Duodenal mucosa (tissue), 2 donors: ENCODE measurements around the gene GOLGA8N.
"Not testable (repeated sequence)": the region's sequence is repeated elsewhere in the genome, so short reads cannot be mapped to it uniquely, and the experiment has no call there.

Experiments
- H3K27ac ChIP-seq: one replicate; pipeline ENCODE4 v1.7.0; 2013; ENCODE audit warnings: low read depth, low read length
- H3K27me3 ChIP-seq, 2 donors: one replicate each; pipeline ENCODE4 v1.7.0; 2013; ENCODE audit warnings: low read length in 2 of 2, control low read depth in 1 of 2; ENCODE audit not compliant: insufficient read depth in 2 of 2, control insufficient read depth in 1 of 2
- H3K36me3 ChIP-seq, 2 donors: one replicate each; pipeline ENCODE4 v1.7.0; 2013; ENCODE audit warnings: low read length in 2 of 2, control low read depth in 1 of 2; ENCODE audit not compliant: insufficient read depth in 2 of 2, control insufficient read depth in 1 of 2
- H3K4me1 ChIP-seq, 2 donors: one replicate each; pipeline ENCODE4 v1.7.0; 2013; ENCODE audit warnings: low read length in 2 of 2, control low read depth in 1 of 2; ENCODE audit not compliant: insufficient read depth in 2 of 2, control insufficient read depth in 1 of 2
- H3K4me3 ChIP-seq, 2 donors: one replicate each; pipeline ENCODE4 v1.7.0; 2013; ENCODE audit warnings: low read length in 2 of 2, low read depth in 1 of 2
- H3K9ac ChIP-seq, 2 donors: one replicate each; pipeline ENCODE4 v1.7.0; 2013; ENCODE audit warnings: low read length in 2 of 2, low read depth in 1 of 2
- H3K9me3 ChIP-seq, 2 donors: one replicate each; pipeline ENCODE4 v1.7.0; 2013; ENCODE audit warnings: low read length in 2 of 2, control low read depth in 1 of 2; ENCODE audit not compliant: control insufficient read depth in 1 of 2

GOLGA8N gene

DNA sequence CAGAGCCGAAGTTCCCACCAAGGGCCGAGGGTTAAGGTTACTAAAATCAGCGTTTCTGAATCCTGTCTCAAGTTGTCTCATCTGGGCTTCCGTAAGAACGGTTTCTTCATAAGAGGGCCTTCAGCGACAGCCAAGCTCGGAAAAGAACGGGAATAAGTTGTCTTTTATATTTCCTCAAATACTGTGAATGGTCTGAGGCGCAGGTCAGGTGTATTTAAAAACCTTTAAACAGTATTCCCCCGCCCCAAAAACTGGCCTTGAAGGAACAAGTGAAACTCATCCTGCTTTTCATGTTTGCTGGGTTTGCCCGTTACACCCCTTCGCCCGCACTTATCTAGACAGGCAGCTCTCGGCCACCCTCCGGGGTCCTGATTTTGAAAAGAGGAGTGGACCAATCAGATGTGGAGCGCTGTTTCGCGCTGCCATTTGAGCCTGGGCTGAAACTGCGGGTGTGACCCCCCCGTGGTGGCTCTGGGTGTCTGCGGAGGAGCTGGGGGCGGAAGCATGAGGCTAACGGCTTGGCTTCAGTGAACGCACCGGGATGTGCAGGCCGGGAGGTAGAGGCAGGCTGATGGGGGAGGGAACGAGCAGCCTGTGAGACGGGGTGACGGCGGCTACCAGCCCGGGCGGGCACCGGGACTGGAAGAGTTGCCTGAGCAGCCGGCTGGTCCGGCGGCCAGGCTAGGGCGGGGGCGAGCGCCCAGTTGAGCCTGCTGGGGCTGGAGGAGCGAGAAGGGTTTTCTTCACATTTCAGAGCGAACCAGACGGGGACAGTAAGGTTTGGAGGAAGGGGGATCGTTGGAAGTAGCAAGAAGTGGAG lies 22.0 kb downstream of the GOLGA8N start, which contains the start of gene ARHGAP11A:
Gene ARHGAP11A, plus strand, starts transcription at position 454 of the 820 bp plus-strand sequence. CDS start 708 bp downstream, outside the sequence.
- H3K9ac ChIP-seq: peak within 1 kb of the TSS; percentile 43 to 69
- not testable (repeated sequence) for H3K4me1 ChIP-seq, H3K27me3 ChIP-seq, H3K36me3 ChIP-seq, H3K9me3 ChIP-seq
- peak within 1 kb of the TSS; percentile 65 to 81 for H3K4me3 ChIP-seq
- peak within 1 kb of the TSS; percentile 62 for H3K27ac ChIP-seq

DNA sequence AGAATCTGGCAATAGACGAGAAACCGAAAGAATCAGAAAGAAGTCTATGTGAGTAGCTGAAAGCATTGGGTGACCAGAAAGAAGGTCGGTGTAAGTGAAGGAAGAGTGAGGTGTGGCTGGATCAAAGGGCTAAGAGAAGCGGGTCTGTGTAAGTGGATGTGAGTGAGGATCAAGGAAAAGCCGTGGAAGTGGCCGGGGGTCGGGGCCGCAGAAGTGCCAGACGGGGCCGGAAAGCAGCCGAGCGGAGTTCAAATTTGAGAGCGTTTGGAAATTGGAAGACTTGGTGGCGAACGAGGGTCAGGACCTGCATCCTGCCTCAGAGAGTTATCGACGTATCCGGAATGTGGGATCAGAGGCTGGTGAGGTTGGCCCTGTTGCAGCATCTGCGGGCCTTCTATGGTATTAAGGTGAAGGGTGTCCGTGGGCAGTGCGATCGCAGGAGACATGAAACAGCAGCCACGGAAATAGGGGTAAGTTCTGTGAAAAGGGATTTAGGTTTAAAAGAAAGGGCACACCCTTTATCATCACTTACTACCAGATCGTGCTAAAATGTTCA lies 22.7 kb downstream of the GOLGA8N start:
- not testable (repeated sequence) for H3K36me3 ChIP-seq, H3K27me3 ChIP-seq, H3K27ac ChIP-seq, H3K9me3 ChIP-seq, H3K4me1 ChIP-seq
- peak overlapping the region; percentile 65 to 81 for H3K4me3 ChIP-seq
- peak overlapping the region; percentile 38 to 43 for H3K9ac ChIP-seq

DNA sequence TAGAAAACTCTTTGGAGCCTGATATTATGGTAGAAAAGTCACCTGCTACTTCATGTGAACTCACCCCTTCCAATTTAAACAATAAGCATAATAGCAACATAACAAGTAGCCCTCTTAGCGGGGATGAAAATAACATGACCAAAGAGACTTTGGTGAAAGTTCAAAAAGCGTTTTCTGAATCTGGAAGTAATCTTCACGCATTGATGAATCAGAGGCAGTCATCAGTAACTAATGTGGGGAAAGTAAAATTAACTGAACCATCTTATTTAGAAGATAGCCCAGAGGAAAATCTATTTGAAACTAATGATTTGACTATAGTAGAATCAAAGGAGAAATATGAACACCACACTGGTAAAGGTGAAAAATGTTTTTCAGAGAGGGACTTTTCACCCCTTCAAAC lies 43.2 kb downstream of the GOLGA8N start:
- Histone ChIP-seq H3K36me3 (peaks cover 0 to 27% of the 10 kb centered on the region in 2 donors), H3K27me3 (no peaks in the 10 kb centered on the region), H3K9ac (no peak overlapping the region), H3K27ac (no peak overlapping the region), H3K9me3 (no peaks in the 10 kb centered on the region), H3K4me1 (no peaks in the 10 kb centered on the region), H3K4me3 (no peak overlapping the region)

DNA sequence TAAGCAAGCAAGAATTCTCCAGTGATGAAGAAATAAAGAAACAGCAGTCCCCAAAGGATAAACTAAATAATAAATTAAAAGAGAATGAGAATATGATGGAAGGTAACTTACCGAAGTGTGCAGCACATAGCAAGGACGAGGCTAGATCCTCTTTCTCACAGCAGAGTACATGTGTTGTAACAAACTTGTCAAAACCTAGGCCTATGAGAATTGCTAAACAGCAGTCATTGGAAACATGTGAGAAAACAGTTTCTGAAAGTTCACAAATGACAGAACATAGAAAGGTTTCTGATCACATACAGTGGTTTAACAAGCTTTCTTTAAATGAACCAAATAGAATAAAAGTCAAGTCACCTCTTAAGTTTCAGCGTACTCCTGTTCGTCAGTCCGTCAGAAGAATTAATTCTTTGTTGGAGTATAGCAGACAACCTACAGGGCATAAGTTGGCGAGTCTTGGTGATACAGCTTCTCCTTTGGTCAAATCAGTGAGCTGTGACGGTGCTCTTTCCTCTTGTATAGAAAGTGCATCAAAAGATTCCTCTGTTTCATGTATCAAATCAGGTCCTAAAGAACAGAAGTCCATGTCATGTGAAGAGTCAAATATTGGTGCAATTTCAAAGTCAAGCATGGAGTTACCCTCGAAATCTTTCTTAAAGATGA lies 43.8 kb downstream of the GOLGA8N start:
- H3K36me3 ChIP-seq: peaks cover 0 to 27% of the 10 kb centered on the region in 2 donors
- H3K9ac ChIP-seq: no peak overlapping the region
- H3K27me3 ChIP-seq: no peaks in the 10 kb centered on the region
- no peaks in the 10 kb centered on the region for H3K4me1 ChIP-seq
- H3K4me3 ChIP-seq: no peak overlapping the region
- no peak overlapping the region for H3K27ac ChIP-seq
- no peaks in the 10 kb centered on the region for H3K9me3 ChIP-seq

DNA sequence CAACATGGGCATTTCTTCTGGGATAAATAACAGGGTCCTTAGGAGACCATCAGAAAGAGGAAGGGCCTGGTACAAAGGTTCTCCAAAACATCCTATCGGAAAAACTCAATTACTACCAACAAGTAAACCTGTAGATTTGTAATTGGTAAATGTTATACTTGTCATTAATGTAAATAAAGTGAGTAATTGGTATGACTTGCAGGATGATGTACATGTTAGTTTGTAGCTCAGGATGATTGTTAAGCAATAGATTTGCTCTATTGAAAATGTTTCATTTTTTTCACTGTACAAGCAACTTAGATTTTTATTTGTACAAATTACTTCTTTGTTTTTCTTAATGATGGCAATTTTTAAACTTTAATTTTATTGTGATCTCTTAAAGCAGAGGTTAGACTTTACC lies 44.4 kb downstream of the GOLGA8N start:
- H3K27ac ChIP-seq: no peak overlapping the region
- H3K27me3 ChIP-seq: no peaks in the 10 kb centered on the region
- H3K4me3 ChIP-seq: no peak overlapping the region
- no peaks in the 10 kb centered on the region for H3K4me1 ChIP-seq
- no peak overlapping the region for H3K9ac ChIP-seq
- no peaks in the 10 kb centered on the region for H3K9me3 ChIP-seq
- H3K36me3 ChIP-seq: peaks cover 0 to 27% of the 10 kb centered on the region in 2 donors

DNA sequence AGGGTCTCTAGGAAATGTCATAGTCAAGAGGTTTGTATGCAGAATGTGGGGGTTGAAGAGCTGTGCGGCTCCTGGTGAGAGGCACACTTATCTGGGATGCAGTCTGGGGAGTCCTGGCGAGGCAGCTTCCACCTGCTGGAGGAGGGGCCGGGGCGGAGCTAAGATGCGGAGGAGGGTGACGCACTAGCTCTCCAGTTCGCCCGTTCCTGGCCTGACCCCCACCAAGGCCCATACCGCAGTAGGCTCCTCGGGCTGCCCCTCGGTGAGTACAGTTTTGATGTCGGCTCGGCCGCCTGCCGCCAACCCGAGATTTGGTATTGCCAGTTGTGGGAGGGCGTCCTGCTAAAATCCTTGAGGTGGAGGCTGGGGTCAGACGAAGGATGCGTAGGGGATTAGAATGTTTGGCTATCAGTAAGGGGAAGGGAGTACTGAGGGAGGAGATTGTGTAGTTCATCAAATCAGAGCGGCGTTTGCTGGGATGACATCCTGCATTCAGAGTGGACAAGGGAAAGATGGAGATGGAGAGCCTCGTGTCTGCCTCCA lies 48.3 kb downstream of the GOLGA8N start, which contains the start of gene SCG5:
Gene SCG5, plus strand, starts transcription at position 194 of the 543 bp plus-strand sequence. CDS start 1,883 bp downstream, outside the sequence.
- H3K4me1 ChIP-seq: no peaks in the 10 kb centered on the region
- H3K36me3 ChIP-seq: peaks cover 0 to 10% of the 10 kb centered on the region in 2 donors
- no peak within 1 kb of the TSS for H3K27ac ChIP-seq
- peak within 1 kb of the TSS; percentile 48 for H3K4me3 ChIP-seq
- no peak within 1 kb of the TSS for H3K9ac ChIP-seq
- no peaks in the 10 kb centered on the region for H3K9me3 ChIP-seq
- no peaks in the 10 kb centered on the region for H3K27me3 ChIP-seq

DNA sequence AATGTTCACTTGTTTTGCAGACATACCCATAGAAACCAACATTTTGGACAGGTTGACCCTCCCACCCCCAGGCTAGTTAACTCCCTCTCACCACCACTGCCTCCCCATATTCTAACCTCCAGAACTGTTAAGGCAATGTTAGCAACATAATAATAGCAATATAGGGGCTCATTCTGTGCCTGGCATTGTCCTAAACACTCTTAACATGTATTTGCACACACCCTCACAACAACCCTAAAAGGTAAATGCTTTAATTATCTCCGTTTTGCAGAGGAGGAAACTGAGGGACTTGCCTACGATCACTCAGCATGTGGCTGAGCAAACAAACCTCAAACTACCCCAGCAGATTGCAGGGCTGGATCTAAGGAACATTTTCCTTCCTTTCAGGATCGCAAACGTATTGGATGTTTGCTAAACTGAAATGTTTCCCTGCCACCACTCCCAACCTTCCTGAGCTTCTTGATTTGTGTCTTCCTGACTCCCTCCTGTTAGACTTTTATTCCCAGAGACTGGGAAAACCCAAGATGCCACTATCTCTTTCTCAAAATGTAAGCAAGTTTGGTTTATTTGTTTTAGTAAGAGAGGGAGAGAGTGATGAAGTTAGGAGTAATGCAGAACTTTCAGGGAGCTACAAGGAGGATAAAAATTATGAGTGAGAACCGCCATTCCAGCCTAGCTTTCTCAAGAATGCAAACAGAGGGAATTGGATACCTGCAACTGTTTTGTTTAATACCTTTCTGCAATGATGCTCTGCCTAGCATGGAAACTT lies 49.6 kb downstream of the GOLGA8N start:
- H3K9ac ChIP-seq: no peak overlapping the region
- no peaks in the 10 kb centered on the region for H3K27me3 ChIP-seq
- no peak overlapping the region for H3K27ac ChIP-seq
- no peaks in the 10 kb centered on the region for H3K9me3 ChIP-seq
- no peaks in the 10 kb centered on the region for H3K36me3 ChIP-seq
- H3K4me1 ChIP-seq: no peaks in the 10 kb centered on the region
- no peak overlapping the region for H3K4me3 ChIP-seq

DNA sequence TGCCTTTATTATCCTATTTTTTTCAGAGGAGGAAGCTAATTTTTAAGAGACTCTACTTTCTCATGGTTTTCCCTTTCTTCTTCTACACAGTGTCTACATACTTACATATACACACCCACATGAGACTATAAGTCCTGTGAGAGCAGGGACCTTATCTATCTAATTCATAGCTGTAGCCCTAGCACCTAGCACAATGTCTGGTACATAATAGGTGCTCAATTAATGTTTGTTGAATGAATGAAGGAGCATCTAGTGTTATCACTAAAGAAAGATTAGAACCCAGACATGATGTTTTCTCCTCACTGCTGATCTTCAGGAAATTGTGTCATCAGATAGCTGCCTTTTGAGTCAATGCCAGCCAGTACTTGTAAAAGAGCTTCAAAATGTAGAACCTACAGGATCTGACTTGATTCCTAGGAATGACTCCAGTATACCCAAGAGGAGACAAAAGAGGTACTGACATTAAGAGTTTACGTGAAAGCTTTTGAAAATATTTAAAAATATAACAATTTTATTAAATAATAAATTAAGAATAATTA lies 50.7 kb downstream of the GOLGA8N start:
- Histone ChIP-seq H3K9ac (no peak overlapping the region), H3K9me3 (no peaks in the 10 kb centered on the region), H3K4me3 (no peak overlapping the region), H3K27ac (no peak overlapping the region), H3K27me3 (no peaks in the 10 kb centered on the region), H3K4me1 (no peaks in the 10 kb centered on the region), H3K36me3 (no peaks in the 10 kb centered on the region)

DNA sequence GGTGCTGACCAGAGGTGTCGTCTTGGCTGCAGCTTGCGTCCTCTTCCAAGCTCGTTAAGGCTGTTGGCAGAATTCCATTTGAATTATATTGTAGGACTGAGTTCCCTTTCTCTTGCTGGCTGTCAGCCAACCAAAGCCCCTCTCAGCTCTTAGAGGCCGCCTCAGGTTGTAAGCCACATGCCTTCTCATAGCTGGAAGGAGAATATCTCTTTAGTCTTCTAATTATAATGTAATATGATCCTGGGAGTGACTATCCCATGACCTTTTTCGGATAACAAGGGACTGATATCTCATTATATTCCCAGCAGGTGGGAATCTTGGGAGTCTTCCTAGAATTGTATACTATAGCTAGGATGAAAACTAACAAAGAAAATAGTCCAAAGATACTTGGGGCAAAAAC lies 53.0 kb downstream of the GOLGA8N start:
- Histone ChIP-seq H3K36me3 (no peaks in the 10 kb centered on the region), H3K9me3 (no peaks in the 10 kb centered on the region), H3K9ac (no peak overlapping the region), H3K27ac (no peak overlapping the region), H3K27me3 (no peaks in the 10 kb centered on the region), H3K4me1 (no peaks in the 10 kb centered on the region), H3K4me3 (no peak overlapping the region)
